DND-41 (cell line): ENCODE data around the gene ACIN1.

Source experiments
- ATAC-seq: fragments of 200-7000 bp; cut with Tn5 transposase; 3 replicates; pipeline ENCODE4 v1.9.1; 2021; ENCODE audit warnings: low read depth; ENCODE audit not compliant: insufficient read depth
- DNase-seq: peaks from one replicate; pipeline ENCODE4 v3.0.0-alpha.2; 2020
- H2AFZ ChIP-seq: 2 replicates; pipeline ENCODE4 v1.6.0; 2012; ENCODE audit warnings: low read depth, low read length
- H3K27ac ChIP-seq: 2 replicates; pipeline ENCODE4 v1.5.1; 2012; ENCODE audit warnings: low read length, inconsistent platforms
- H3K27me3 ChIP-seq: fragments of 200-600 bp; sonication (generic); 2 replicates; pipeline ENCODE4 v1.6.0; 2012; ENCODE audit warnings: low read length, mild to moderate bottlenecking, inconsistent platforms; ENCODE audit not compliant: insufficient read depth, poor library complexity
- H3K36me3 ChIP-seq: 2 replicates; pipeline ENCODE4 v1.5.1; 2012; ENCODE audit warnings: low read length, inconsistent platforms; ENCODE audit not compliant: insufficient read depth
- H3K4me1 ChIP-seq: 2 replicates; pipeline ENCODE4 v1.5.1; 2012; ENCODE audit warnings: mild to moderate bottlenecking, low read length; ENCODE audit not compliant: insufficient read depth
- H3K4me2 ChIP-seq: 2 replicates; pipeline ENCODE4 v1.6.0; 2012; ENCODE audit warnings: mild to moderate bottlenecking, moderate library complexity, low read length, inconsistent platforms; ENCODE audit not compliant: insufficient read depth
- H3K4me3 ChIP-seq, 2 experiments: fragments of 200-600 bp in 1 of 2; shearing (Covaris generic) in 1 of 2; 2 replicates each; pipeline ENCODE4 v1.5.1; 2012 to 2016; ENCODE audit warnings: inconsistent platforms in 2 of 2, low read length in 2 of 2, mild to moderate bottlenecking in 2 of 2, low read depth in 1 of 2, moderate library complexity in 1 of 2
- H3K79me2 ChIP-seq: 2 replicates; pipeline ENCODE4 v1.6.0; 2012; ENCODE audit warnings: low read length, inconsistent platforms; ENCODE audit not compliant: insufficient read depth
- H3K9ac ChIP-seq: 2 replicates; pipeline ENCODE4 v1.6.0; 2012; ENCODE audit warnings: low read depth, mild to moderate bottlenecking, inconsistent platforms, low read length, moderate library complexity
- H3K9me3 ChIP-seq: 2 replicates; pipeline ENCODE4 v1.5.1; 2012; ENCODE audit warnings: low read length, moderate library complexity, mild to moderate bottlenecking, inconsistent platforms; ENCODE audit not compliant: insufficient read depth, severe bottlenecking
- H4K20me1 ChIP-seq: 2 replicates; pipeline ENCODE4 v1.6.0; 2012; ENCODE audit warnings: low read length; ENCODE audit not compliant: insufficient read depth
- CTCF ChIP-seq: IDR thresholded peaks from 2 replicates; pipeline ENCODE4 v1.5.1; 2012; ENCODE audit warnings: borderline replicate concordance, low read length, moderate library complexity, mild to moderate bottlenecking; ENCODE audit not compliant: poor library complexity, severe bottlenecking; ENCODE audit errors: extremely low read depth
- EZH2 ChIP-seq: IDR thresholded peaks from 3 replicates; pipeline ENCODE4 v1.6.1; 2012; ENCODE audit warnings: borderline replicate concordance, low read depth, mild to moderate bottlenecking, moderate library complexity, low read length, inconsistent platforms; ENCODE audit not compliant: severe bottlenecking

ACIN1 gene

DNA sequence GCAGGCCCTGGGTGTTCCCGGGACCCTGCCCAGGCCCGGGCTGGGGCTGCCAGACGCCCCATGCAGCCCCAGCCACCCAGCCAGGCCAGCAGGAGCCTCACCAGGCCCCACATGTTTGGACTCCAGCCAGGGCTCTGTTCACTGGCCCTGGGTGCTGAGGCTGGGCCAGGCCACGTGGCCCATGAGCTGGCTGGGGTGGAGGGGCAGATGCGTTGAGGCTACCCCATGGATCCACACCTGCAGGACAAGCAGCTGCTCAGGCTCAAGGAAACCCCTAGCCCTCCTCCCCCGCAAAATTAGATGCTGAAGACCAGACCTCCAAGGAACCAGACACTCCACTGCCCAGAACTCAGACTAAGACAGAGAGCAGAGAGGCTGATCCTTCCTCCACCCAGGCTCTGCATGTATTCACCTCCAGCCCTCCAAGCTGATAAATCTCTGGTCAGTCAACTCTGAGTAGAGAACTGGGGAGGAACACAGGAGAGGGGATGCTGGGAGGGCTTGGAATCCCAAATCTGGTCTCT, 39.3 kb downstream of the ACIN1 start:
- TF ChIP-seq CTCF (no peak), EZH2 (no peak)
- H3K9ac ChIP-seq, result no peak overlapping the region
- no peaks in the 10 kb centered on the region for H3K9me3 ChIP-seq
- peaks cover 18% of the 10 kb centered on the region for H3K36me3 ChIP-seq
- H3K27ac ChIP-seq, result no peak overlapping the region
- peaks cover 6% of the 10 kb centered on the region for H3K27me3 ChIP-seq
- H3K4me2 ChIP-seq, result no peak overlapping the region
- H3K4me1 ChIP-seq, result peaks cover 19% of the 10 kb centered on the region
- DNase-seq, result no peak
- H4K20me1 ChIP-seq, result peaks cover 10% of the 10 kb centered on the region
- no peak overlapping the region for H2AFZ ChIP-seq
- no peak for ATAC-seq
- H3K4me3 ChIP-seq, result no peak overlapping the region
- no peaks in the 10 kb centered on the region for H3K79me2 ChIP-seq

DNA sequence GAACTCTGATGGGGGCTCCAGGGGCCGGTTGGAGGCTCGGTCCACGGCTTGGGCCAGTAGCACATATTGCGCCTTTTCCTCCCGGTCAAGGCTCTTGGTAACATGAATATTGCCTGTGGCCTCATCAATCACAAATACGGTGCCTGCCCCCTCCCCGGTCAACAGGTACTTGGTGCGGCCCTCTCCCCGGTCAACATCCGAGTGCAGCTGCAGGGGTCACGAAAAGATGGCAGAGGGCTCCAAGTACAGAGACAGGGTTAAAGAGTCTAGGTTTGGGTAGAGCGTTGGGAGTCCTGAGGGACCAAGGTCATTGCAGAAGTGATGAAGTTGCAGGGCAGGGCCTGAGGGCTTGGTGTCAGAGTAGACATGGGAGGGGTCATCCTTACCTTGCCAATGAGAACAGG, 39.8 kb downstream of the ACIN1 start:
- no peak for DNase-seq
- Histone ChIP-seq H3K4me1 (peaks cover 19% of the 10 kb centered on the region), H3K9me3 (no peaks in the 10 kb centered on the region), H3K9ac (no peak overlapping the region), H2AFZ (no peak overlapping the region), H3K27me3 (peaks cover 6% of the 10 kb centered on the region), H4K20me1 (peaks cover 8% of the 10 kb centered on the region), H3K4me2 (no peak overlapping the region), H3K27ac (no peak overlapping the region), H3K36me3 (peaks cover 13% of the 10 kb centered on the region), H3K79me2 (no peaks in the 10 kb centered on the region), H3K4me3 (no peak overlapping the region)
- ATAC-seq, result no peak
- TF ChIP-seq EZH2, result no peak

GRCh38 chr14:23054000-23054811, 40.7 kb downstream of the ACIN1 start:
- Histone ChIP-seq H3K9me3 (no peaks in the 10 kb centered on the region), H3K4me1 (peaks cover 19% of the 10 kb centered on the region), H3K27ac (no peak overlapping the region), H3K36me3 (peaks cover 7% of the 10 kb centered on the region), H2AFZ (no peak overlapping the region), H3K79me2 (no peaks in the 10 kb centered on the region), H3K9ac (no peak overlapping the region), H3K27me3 (peaks cover 6% of the 10 kb centered on the region), H4K20me1 (peaks cover 8% of the 10 kb centered on the region; the same call in 1 of the 2 replicates), H3K4me2 (no peak overlapping the region), H3K4me3 (no peak overlapping the region)
- DNase-seq (peak; percentile 42), ATAC-seq (no peak)
- TF ChIP-seq EZH2 (no peak), CTCF (peak; percentile 63)

DNA sequence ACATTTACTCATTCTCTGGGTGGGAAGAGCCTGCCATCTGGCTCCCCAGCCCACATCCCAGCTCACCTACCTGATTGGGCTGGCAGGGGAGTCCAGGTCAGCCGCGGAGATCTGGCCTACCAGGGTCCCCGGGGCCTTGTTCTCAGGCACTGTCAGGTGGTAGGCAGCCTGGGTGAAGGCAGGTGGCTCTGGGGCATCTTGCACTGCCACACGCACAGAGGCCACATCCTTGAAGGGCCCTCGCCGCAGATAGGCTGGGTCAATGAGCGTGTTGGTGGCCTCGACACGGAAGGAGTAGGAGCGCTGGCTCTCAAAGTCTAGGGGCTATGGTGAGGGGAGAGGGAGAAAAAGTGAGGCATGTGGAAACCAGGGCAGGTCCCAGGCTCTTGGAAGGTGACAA, 41.5 kb downstream of the ACIN1 start:
- Histone ChIP-seq H3K27ac (no peak overlapping the region), H3K36me3 (no peaks in the 10 kb centered on the region), H3K27me3 (peaks cover 6% of the 10 kb centered on the region), H3K4me2 (no peak overlapping the region), H3K9ac (no peak overlapping the region), H3K9me3 (no peaks in the 10 kb centered on the region), H3K4me3 (no peak overlapping the region), H4K20me1 (peaks cover 8% of the 10 kb centered on the region; the same call in 1 of the 2 replicates), H3K79me2 (no peaks in the 10 kb centered on the region), H2AFZ (no peak overlapping the region), H3K4me1 (peaks cover 19% of the 10 kb centered on the region)
- TF ChIP-seq EZH2 (no peak), CTCF (no peak)
- ATAC-seq (no peak), DNase-seq (no peak)
